GM12878 (cell line): Measurements from ENCODE around the gene CNKSR1. TPM values are rescaled to one million over a fixed set of nuclear protein-coding genes. Genes with fewer than 3 reads are reported as not detected.

Experiments used
- CBFB ChIP-seq: IDR thresholded peaks from 2 replicates; pipeline ENCODE4 v1.6.1; 2016; ENCODE audit warnings: antibody characterized with exemption, low read depth
- CEBPB ChIP-seq, 2 experiments: fragments of 150-350 bp in 1 of 2; IDR thresholded peaks; 2 replicates each; pipeline ENCODE4 v1.6.1; 2012 to 2014; ENCODE audit warnings: low read depth in 2 of 2, low read length in 2 of 2, borderline replicate concordance in 1 of 2, inconsistent platforms in 1 of 2
- CHD2 ChIP-seq: IDR thresholded peaks from 2 replicates; pipeline ENCODE4 v1.6.1; 2011; ENCODE audit warnings: low read depth, low read length, improper control_type of control experiment, borderline replicate concordance
- EP300 ChIP-seq, 2 experiments: fragments of 150-350 bp in 1 of 2; IDR thresholded peaks; 2 replicates each; pipeline ENCODE4 v1.6.1; 2011 to 2012; ENCODE audit warnings: low read depth in 2 of 2, low read length in 2 of 2, borderline replicate concordance in 1 of 2, improper control_type of control experiment in 1 of 2, inconsistent platforms in 1 of 2; ENCODE audit not compliant: control insufficient read depth in 1 of 2
- FOXM1 ChIP-seq: IDR thresholded peaks from 2 replicates; pipeline ENCODE4 v1.6.1; 2012; ENCODE audit warnings: low read depth, mild to moderate bottlenecking, inconsistent platforms, low read length, moderate library complexity
- HDAC6 ChIP-seq: fragments of 200-600 bp; sonication (generic); IDR thresholded peaks from one replicate; pipeline ENCODE4 v1.8.0; 2017; ENCODE audit warnings: antibody characterized with exemption; ENCODE audit not compliant: unreplicated experiment
- MYB ChIP-seq: fragments of 150-350 bp; IDR thresholded peaks from 2 replicates; pipeline ENCODE4 v1.6.1; 2014; ENCODE audit warnings: mild to moderate bottlenecking, low read depth, low read length, borderline replicate concordance
- NFYA ChIP-seq: IDR thresholded peaks from 2 replicates; pipeline ENCODE4 v1.6.1; 2011; ENCODE audit warnings: low read depth, mild to moderate bottlenecking, low read length, improper control_type of control experiment, borderline replicate concordance
- NFYB ChIP-seq: IDR thresholded peaks from 2 replicates; pipeline ENCODE4 v1.6.1; 2011; ENCODE audit warnings: low read depth, mild to moderate bottlenecking, low read length, improper control_type of control experiment, moderate library complexity; ENCODE audit not compliant: insufficient read depth
- NR2C2 ChIP-seq: IDR thresholded peaks from 2 replicates; pipeline ENCODE4 v1.6.1; 2011; ENCODE audit warnings: borderline replicate concordance, low read depth; ENCODE audit not compliant: control insufficient read depth, insufficient read length
- NR2F1 ChIP-seq: fragments of 450-650 bp; conservative IDR thresholded peaks from 2 replicates; pipeline ENCODE4 v1.6.1; 2017; ENCODE audit warnings: mild to moderate bottlenecking
- PML ChIP-seq: IDR thresholded peaks from 2 replicates; pipeline ENCODE4 v1.6.1; 2012; ENCODE audit warnings: low read length, inconsistent platforms
- POLR2AphosphoS2 ChIP-seq: IDR thresholded peaks from 2 replicates; pipeline ENCODE4 v1.6.1; 2011; ENCODE audit warnings: low read depth, mild to moderate bottlenecking, low read length, improper control_type of control experiment, moderate library complexity
- SKIL ChIP-seq: fragments of 450-650 bp; IDR thresholded peaks from 2 replicates; pipeline ENCODE4 v1.6.1; 2017; ENCODE audit warnings: mild to moderate bottlenecking, low read depth, inconsistent platforms; ENCODE audit not compliant: poor library complexity, severe bottlenecking
- SMAD5 ChIP-seq: IDR thresholded peaks from 2 replicates; pipeline ENCODE4 v1.6.1; 2016; ENCODE audit warnings: antibody characterized with exemption, low read depth
- SMARCA5 ChIP-seq: fragments of 450-650 bp; IDR thresholded peaks from 2 replicates; pipeline ENCODE4 v1.6.1; 2017; ENCODE audit warnings: mild to moderate bottlenecking
- TBL1XR1 ChIP-seq: IDR thresholded peaks from 2 replicates; pipeline ENCODE4 v1.6.1; 2012; ENCODE audit warnings: low read depth, low read length, improper control_type of control experiment
- ZSCAN29 ChIP-seq: fragments of 450-650 bp; IDR thresholded peaks from 2 replicates; pipeline ENCODE4 v1.6.1; 2017; ENCODE audit warnings: mild to moderate bottlenecking, moderate library complexity
- polyA plus RNA-seq, 11 experiments: library from polyadenylated mRNA; depleted of rRNA in 4 of 11; unstranded in 6 of 11; stranded (reverse) in 5 of 11; fragments of >200 nt; fragmentation: Nextera tagmentation in 4 of 11; fragmentation: Illumina TruSeq in 1 of 11; extraction: Ambion mirVana in 4 of 11; extraction: Trizol in 1 of 11; gene quantifications; 1 replicate in 1 of 11; 2 replicates in 10 of 11; pipeline versions ENCODE4 v1.2.1 to v1.2.3, GENCODE V29; 2011 to 2016; ENCODE audit warnings: inconsistent platforms in 2 of 11, missing spikeins in 2 of 11, low read depth in 1 of 11
- total RNA-seq, 4 experiments: library from RNA; depleted of rRNA in 3 of 4; stranded (reverse); fragments of >200 nt in 3 of 4; fragmentation: Illumina TruSeq in 1 of 4; extraction: Trizol in 1 of 4; gene quantifications; 2 replicates each; pipeline versions ENCODE4 v1.2.1 to v1.2.3, GENCODE V29; 2013 to 2021
- TF ChIP-seq, protein P1 (sequence below): IDR thresholded peaks from 2 replicates; pipeline ENCODE4 v1.6.1; 2012; ENCODE audit warnings: low read length, inconsistent platforms
- TF ChIP-seq, protein P2 (sequence below): IDR thresholded peaks from 2 replicates; pipeline ENCODE4 v1.6.1; 2012; ENCODE audit warnings: low read depth, low read length, improper control_type of control experiment
- TF ChIP-seq, protein P3 (sequence below): IDR thresholded peaks from 2 replicates; pipeline ENCODE4 v1.6.1; 2011; ENCODE audit warnings: low read depth, mild to moderate bottlenecking, low read length, moderate library complexity, borderline replicate concordance; ENCODE audit errors: extremely low read depth
- TF ChIP-seq, protein P4 (sequence below): IDR thresholded peaks from 2 replicates; pipeline ENCODE4 v1.6.1; 2012; ENCODE audit warnings: mild to moderate bottlenecking, low read depth, low read length

Gene CNKSR1
- total and polyA plus RNA-seq, 10 of the 15 experiments (the other 5 are each of a cell fraction or from before 2014, with no cell fraction given), result 0.06 to 1.2 (median 0.86) TPM

- TF ChIP-seq NR2F1, result no peak
- TF ChIP-seq, protein P1, sequence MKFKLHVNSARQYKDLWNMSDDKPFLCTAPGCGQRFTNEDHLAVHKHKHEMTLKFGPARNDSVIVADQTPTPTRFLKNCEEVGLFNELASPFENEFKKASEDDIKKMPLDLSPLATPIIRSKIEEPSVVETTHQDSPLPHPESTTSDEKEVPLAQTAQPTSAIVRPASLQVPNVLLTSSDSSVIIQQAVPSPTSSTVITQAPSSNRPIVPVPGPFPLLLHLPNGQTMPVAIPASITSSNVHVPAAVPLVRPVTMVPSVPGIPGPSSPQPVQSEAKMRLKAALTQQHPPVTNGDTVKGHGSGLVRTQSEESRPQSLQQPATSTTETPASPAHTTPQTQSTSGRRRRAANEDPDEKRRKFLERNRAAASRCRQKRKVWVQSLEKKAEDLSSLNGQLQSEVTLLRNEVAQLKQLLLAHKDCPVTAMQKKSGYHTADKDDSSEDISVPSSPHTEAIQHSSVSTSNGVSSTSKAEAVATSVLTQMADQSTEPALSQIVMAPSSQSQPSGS, result no peak
- no peak for TF ChIP-seq TBL1XR1
- no peak for TF ChIP-seq FOXM1
- no peak for TF ChIP-seq MYB
- no peak for TF ChIP-seq CEBPB (IDR thresholded peaks at IDR 0.05; ENCODE audit: borderline replicate concordance in 1 of 2, low read depth in 2 of 2, low read length in 2 of 2)
- peak; percentile 42; the same call in 1 of the 2 replicates for TF ChIP-seq SMARCA5
- TF ChIP-seq POLR2AphosphoS2, result no peak
- no peak for TF ChIP-seq NFYA
- TF ChIP-seq PML, result no peak
- TF ChIP-seq CBFB, result no peak
- TF ChIP-seq NFYB, result no peak
- TF ChIP-seq, protein P2, sequence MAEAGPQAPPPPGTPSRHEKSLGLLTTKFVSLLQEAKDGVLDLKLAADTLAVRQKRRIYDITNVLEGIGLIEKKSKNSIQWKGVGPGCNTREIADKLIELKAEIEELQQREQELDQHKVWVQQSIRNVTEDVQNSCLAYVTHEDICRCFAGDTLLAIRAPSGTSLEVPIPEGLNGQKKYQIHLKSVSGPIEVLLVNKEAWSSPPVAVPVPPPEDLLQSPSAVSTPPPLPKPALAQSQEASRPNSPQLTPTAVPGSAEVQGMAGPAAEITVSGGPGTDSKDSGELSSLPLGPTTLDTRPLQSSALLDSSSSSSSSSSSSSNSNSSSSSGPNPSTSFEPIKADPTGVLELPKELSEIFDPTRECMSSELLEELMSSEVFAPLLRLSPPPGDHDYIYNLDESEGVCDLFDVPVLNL, result no peak
- TF ChIP-seq SKIL, result peak; percentile 13
- no peak for TF ChIP-seq ZSCAN29
- no peak for TF ChIP-seq NR2C2
- no peak for TF ChIP-seq CHD2
- TF ChIP-seq EP300 (IDR thresholded peaks at IDR 0.05; ENCODE audit: borderline replicate concordance in 1 of 2, control insufficient read depth in 1 of 2, low read depth in 2 of 2, low read length in 2 of 2), result no peak
- TF ChIP-seq, protein P3, sequence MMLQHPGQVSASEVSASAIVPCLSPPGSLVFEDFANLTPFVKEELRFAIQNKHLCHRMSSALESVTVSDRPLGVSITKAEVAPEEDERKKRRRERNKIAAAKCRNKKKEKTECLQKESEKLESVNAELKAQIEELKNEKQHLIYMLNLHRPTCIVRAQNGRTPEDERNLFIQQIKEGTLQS, result no peak
- TF ChIP-seq HDAC6, result no peak
- no peak for TF ChIP-seq SMAD5
- TF ChIP-seq, protein P4, sequence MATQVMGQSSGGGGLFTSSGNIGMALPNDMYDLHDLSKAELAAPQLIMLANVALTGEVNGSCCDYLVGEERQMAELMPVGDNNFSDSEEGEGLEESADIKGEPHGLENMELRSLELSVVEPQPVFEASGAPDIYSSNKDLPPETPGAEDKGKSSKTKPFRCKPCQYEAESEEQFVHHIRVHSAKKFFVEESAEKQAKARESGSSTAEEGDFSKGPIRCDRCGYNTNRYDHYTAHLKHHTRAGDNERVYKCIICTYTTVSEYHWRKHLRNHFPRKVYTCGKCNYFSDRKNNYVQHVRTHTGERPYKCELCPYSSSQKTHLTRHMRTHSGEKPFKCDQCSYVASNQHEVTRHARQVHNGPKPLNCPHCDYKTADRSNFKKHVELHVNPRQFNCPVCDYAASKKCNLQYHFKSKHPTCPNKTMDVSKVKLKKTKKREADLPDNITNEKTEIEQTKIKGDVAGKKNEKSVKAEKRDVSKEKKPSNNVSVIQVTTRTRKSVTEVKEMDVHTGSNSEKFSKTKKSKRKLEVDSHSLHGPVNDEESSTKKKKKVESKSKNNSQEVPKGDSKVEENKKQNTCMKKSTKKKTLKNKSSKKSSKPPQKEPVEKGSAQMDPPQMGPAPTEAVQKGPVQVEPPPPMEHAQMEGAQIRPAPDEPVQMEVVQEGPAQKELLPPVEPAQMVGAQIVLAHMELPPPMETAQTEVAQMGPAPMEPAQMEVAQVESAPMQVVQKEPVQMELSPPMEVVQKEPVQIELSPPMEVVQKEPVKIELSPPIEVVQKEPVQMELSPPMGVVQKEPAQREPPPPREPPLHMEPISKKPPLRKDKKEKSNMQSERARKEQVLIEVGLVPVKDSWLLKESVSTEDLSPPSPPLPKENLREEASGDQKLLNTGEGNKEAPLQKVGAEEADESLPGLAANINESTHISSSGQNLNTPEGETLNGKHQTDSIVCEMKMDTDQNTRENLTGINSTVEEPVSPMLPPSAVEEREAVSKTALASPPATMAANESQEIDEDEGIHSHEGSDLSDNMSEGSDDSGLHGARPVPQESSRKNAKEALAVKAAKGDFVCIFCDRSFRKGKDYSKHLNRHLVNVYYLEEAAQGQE, result no peak
These were observed 57.5 kb downstream of the CNKSR1 start (continued) for GRCh38 chr1:26234644-26235370.
